NCI-H1930 (cell line): ENCODE measurements around the gene TMEM252.

Source experiments
- DNase-seq, 2 experiments: peaks; one replicate each; lab custom pipeline; 2025; lab: John Stamatoyannopoulos, UW

TMEM252 gene

DNA sequence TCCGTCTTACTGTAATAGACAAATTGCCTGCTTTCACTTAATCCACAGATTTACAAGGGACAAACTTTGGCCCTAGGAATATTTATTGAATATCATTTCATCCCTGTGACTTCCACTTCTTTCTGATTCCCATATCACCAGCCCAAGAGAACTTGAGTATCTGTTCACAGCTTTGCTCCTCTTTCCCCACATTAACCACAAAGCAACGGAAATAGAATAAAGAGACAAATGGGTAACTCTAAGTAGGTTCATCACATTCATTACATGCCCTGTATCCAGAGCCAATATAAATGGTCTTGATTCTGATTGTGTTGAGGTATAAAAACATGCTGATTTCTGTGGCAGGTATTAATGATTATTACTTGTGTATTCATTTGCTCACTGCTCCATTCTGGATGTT, 41.9 kb downstream of the TMEM252 start:
- DNase-seq = no peak

DNA sequence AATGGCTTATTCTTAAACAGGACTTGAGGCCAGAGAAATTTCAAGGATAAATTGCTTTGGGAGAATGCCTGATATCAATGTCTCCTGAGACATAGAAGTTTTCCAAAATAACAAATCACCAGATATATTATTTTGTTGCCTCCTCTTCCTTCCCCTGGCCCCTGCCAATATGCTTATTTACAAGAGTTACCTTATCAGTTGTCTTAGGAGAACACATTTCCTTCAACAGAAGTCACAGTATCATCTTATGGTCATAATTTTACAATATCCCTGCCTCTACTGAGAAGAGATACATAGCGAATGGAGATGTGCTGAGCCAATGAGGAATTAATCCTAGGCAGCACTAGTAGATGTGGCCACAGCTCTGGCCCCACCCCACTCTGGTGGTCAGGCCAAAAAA, 43.1 kb downstream of the TMEM252 start:
- DNase-seq = no peak

DNA sequence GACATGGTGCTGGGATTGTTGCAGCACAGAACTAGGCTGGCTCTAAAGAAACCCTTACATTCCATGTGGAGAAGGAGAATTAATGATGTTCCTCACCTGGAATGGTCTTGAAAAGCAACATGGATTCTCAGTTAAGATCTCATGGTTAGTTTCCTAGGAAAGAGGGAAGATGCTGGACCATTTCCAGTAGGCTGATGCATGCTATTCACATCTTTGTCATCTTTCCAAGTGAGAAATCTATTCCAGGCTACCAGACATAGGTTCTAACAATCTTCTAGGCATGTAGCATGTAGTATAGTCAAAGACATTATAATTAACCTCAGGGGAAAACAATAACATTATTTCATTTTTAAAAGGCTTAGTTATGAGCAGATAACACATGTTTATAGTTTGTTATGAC, 44.3 kb downstream of the TMEM252 start:
- DNase-seq = no peak

DNA sequence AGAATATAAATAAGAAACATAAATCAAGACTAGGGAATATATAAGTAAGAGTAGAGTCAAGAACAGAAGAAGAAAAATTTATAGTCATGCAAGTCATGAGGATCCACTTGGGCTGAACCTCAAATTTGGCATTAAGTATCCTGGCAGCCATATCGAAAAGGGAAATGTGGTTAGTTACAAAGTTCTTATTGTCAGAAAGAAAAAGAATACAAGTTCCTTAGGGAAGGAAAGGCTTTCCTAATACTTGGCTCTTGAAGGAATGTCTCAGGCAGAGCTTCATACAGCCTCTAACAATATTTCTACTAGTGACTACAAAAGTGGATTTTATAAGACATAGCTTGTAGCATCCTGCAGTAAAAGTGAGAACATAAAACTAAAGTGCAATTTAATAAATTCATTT, 45.4 kb downstream of the TMEM252 start:
- no peak for DNase-seq

DNA sequence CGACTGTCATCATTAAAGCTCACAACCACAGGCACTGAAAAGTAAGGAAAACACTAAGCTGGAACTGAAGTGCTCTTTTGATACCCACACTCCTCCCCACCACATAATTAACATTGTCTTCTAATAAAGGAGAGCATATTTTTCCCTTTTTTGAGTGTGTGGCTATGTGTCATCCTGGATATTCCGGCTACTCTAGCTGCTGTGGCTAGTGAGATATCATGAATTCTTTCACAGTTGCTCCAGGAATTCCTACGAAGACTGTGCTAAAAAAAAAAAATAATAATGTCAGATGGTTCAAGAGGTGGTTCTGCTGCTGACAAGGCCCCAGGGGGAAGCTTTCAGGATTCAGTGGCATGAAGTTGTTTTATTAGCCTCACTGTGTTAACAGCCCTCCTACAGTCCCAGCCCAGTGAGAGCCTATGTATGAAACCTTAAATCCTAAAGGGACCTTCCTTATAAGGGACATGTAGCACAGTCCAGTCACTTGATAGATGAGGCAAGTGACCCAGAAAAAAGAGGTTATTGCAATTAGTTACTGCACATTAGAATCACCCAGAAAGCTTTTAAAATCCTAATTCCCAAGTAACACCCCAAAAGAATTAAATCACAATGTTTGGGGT, 46.6 kb downstream of the TMEM252 start:
- DNase-seq = no peak

DNA sequence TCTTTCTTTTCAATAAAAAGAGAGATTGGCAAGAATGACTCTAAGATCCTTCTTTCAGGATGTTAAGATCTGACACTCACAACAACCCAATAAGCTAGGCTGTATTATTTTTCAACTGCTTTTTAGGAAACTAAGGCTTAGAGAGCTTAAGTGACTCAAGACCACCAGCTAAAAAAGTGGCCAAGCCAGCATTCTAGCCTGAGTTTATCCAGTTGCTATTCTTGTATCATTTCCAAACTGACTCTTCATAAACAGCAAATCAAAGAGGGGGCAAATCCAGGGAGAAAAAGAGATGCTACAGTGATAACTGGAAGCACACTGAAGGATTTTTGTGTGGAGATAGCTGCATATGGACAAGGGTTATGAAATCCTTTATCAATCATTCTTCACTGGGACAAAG, 47.1 kb downstream of the TMEM252 start:
- DNase-seq = no peak

DNA sequence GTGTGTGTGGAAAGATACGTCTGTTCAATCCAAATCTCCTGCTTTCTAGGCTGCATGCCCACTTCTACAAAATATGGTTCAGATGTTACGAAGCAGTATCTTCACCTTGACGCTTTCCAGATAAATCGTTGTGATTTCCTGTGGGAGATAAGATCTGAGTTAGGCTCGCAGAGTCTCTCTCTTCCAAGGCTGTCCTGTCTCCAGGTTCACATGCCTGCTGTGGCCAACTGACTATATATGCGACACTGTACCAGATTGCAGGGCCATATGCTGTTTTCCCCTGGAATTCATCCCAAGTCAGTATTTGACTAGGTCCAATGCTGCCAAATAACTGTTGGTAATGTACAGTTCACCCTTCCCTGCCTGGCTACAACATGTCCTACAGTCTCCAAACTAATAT, 47.9 kb downstream of the TMEM252 start:
- no peak for DNase-seq

DNA sequence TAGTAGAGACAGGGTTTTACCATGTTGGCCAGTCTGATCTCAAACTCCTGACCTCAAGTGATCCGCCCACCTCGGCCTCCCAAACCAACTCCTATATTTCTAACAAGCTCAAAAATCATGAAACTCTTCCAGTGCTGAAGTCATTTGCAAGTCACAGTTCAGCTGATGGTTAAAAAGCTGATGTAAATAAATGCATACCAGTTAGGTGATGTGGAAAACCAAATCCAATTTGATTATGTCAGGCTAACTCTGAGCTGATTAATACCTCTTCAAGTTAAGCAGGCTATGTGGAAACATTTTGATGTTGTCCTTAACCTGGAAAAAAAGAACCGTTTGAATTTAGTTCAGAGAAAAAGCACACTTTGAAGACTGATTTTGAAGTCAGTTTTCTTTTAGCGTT, 51.0 kb downstream of the TMEM252 start:
- no peak for DNase-seq

DNA sequence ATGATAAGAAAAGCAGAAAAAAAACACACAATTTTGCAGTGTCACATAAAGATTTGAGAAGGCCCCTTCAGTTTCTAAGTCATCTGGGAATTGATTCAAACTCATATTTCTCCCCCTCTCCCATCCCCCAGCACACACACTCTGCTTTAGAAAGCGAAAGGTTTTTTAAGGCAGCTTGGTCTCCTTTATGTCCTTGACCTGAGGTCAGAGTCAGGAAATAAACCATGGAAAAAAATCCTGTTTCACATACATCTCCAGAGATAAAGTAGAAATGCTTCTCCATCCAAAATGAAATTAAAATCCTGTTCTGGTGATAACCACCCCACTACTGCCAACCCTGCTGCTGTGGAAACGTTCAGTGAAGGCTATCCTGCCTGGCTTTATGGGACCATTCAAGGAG, 52.6 kb downstream of the TMEM252 start:
- no peak for DNase-seq
